ENCODE data around the gene APBB1IP. TPM values are rescaled to one million over a fixed set of nuclear protein-coding genes. Genes with fewer than 3 reads are reported as not detected.

The APBB1IP gene
- total and polyA plus RNA-seq, 2 of the 8 experiments (the other 6 are each of a cell fraction or from before 2014, with no cell fraction given), result 0.05 TPM; not detected in 1

DNA sequence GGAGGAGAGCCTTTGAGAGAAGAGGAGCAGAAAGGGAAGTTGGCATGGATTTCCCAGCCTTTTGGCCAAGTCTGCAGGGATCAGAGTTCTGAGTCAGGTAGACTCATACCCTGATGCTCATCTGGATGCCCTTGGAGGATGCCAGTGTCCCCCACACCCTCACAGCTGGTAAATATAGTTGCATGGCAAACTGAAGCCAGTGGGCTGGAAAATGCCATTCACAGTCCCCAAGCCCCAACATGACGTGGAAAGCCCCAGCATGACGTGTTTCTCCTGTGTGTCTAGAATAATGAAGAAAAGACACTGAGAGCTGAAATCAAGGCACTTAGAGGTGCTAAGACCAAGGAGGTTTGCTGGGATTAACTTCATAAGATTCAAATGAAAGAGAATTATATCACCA is 24.8 kb upstream of the APBB1IP start:
- Histone ChIP-seq H3K18ac (ENCODE audit: extremely low read depth, low read length) (no peak overlapping the region), H2BK12ac (ENCODE audit: low read depth, low read length) (no peak overlapping the region), H3K79me2 (ENCODE audit: control insufficient read depth in 1 of 2, insufficient read depth in 2 of 2, low read length in 2 of 2) (no peaks in the 10 kb centered on the region), H2BK120ac (replicated peaks; ENCODE audit: low read depth, low read length) (no peak overlapping the region), H3K9ac (replicated peaks in 1 of 4; ENCODE audit: extremely low read depth in 1 of 4, low read depth in 3 of 4, low read length in 3 of 4) (no peak overlapping the region), H3K14ac (ENCODE audit: insufficient read length) (no peak overlapping the region), H3K9me3 (ENCODE audit: insufficient read depth in 2 of 2, low read depth in 1 of 2, low read length in 1 of 2) (no peaks in the 10 kb centered on the region), H3K27me3 (replicated peaks in 1 of 4; ENCODE audit: control insufficient read depth in 3 of 4, extremely low read depth in 1 of 4, insufficient read depth in 3 of 4, low read length in 3 of 4) (no peaks in the 10 kb centered on the region), H3K4ac (replicated peaks; ENCODE audit: insufficient read length, low read depth, low read length) (no peak overlapping the region), H2BK5ac (ENCODE audit: low read depth, low read length) (no peak overlapping the region), H3K23me2 (ENCODE audit: low read depth, low read length) (no peaks in the 10 kb centered on the region), H3K23ac (ENCODE audit: insufficient read length) (no peak overlapping the region), H3K36me3 (ENCODE audit: control insufficient read depth in 2 of 4, insufficient read depth in 4 of 4, low read length in 3 of 4) (no peaks in the 10 kb centered on the region), H3K79me1 (ENCODE audit: low read depth, low read length) (no peaks in the 10 kb centered on the region), H3K56ac (replicated peaks; ENCODE audit: insufficient read length, low read depth, low read length) (no peak overlapping the region), H3K4me3 (ENCODE audit: extremely low read depth in 1 of 4, insufficient read depth in 2 of 4, low read depth in 3 of 4, low read length in 4 of 4) (no peak overlapping the region), H4K20me1 (replicated peaks in 1 of 2; ENCODE audit: control insufficient read depth in 1 of 2, insufficient read depth in 2 of 2, low read length in 2 of 2) (no peaks in the 10 kb centered on the region), H3K4me2 (ENCODE audit: insufficient read depth in 1 of 2, low read depth in 2 of 2, low read length in 2 of 2) (no peak overlapping the region), H4K8ac (ENCODE audit: extremely low read depth, insufficient read depth, low read length) (no peak overlapping the region), H2AFZ (ENCODE audit: low read length) (no peak overlapping the region), H4K5ac (ENCODE audit: insufficient read length, low read depth, low read length) (no peak overlapping the region), H2AK5ac (ENCODE audit: low read depth, low read length) (no peak overlapping the region), H4K91ac (replicated peaks; ENCODE audit: insufficient read length, low read length) (no peak overlapping the region), H3K4me1 (replicated peaks in 1 of 4; ENCODE audit: control insufficient read depth in 3 of 4, insufficient read depth in 4 of 4, low read length in 3 of 4) (no peaks in the 10 kb centered on the region), H2BK15ac (ENCODE audit: low read length) (no peak overlapping the region), H2BK20ac (ENCODE audit: low read length) (no peak overlapping the region), H3K27ac (ENCODE audit: low read depth, low read length) (no peak overlapping the region)
- ChIA-PET POLR2A (ENCODE audit: partially characterized antibody) (no interaction called here), CTCF (ENCODE audit: partially characterized antibody) (interaction anchor here (1.1 kb wide), 1 partner anchor 68 kb away, joined by 3 read pairs; no protein-coding TSS in a partner anchor)
- no peak for FAIRE-seq
- 90% methylated on average over 2 of the region's 2 CpGs; no CpG with 5 or more reads in 1 of the 2 experiments for WGBS, 2 experiments (ENCODE audit: extremely low coverage in 1 of 2, insufficient coverage in 1 of 2, insufficient read length in 1 of 2, insufficient replicate concordance in 2 of 2, low coverage in 1 of 2, low lambda C conversion rate in 2 of 2, missing lambda C conversion rate in 1 of 2)
- TF ChIP-seq CBX8 (IDR thresholded peaks at IDR 0.05; ENCODE audit: borderline replicate concordance, low read depth, low read length), result no peak
- no peak for TF ChIP-seq SP1 (IDR thresholded peaks at IDR 0.05; ENCODE audit: low read depth, low read length)
- TF ChIP-seq SIN3A (conservative IDR thresholded peaks at IDR 0.05 in 1 of 2, IDR thresholded peaks at IDR 0.05 in 1 of 2; ENCODE audit: low read depth in 1 of 2, low read length in 2 of 2), result no peak
- TF ChIP-seq KDM5A (IDR thresholded peaks at IDR 0.05; ENCODE audit: low read length), result no peak
- no peak for TF ChIP-seq NANOG (IDR thresholded peaks at IDR 0.05; ENCODE audit: insufficient read depth, low read depth, low read length, poor library complexity, severe bottlenecking)
- TF ChIP-seq GTF2F1 (IDR thresholded peaks at IDR 0.05; ENCODE audit: borderline replicate concordance, low read depth, low read length), result no peak
- no peak for TF ChIP-seq EP300 (IDR thresholded peaks at IDR 0.05; ENCODE audit: borderline replicate concordance in 1 of 2, low read depth in 2 of 2, low read length in 2 of 2)
- TF ChIP-seq, protein P1, sequence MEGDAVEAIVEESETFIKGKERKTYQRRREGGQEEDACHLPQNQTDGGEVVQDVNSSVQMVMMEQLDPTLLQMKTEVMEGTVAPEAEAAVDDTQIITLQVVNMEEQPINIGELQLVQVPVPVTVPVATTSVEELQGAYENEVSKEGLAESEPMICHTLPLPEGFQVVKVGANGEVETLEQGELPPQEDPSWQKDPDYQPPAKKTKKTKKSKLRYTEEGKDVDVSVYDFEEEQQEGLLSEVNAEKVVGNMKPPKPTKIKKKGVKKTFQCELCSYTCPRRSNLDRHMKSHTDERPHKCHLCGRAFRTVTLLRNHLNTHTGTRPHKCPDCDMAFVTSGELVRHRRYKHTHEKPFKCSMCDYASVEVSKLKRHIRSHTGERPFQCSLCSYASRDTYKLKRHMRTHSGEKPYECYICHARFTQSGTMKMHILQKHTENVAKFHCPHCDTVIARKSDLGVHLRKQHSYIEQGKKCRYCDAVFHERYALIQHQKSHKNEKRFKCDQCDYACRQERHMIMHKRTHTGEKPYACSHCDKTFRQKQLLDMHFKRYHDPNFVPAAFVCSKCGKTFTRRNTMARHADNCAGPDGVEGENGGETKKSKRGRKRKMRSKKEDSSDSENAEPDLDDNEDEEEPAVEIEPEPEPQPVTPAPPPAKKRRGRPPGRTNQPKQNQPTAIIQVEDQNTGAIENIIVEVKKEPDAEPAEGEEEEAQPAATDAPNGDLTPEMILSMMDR (IDR thresholded peaks at IDR 0.05; ENCODE audit: control extremely low read depth in 1 of 3, insufficient read depth in 1 of 3, low read depth in 1 of 3, low read length in 3 of 3), result no peak
- TF ChIP-seq PHF8 (conservative IDR thresholded peaks at IDR 0.05; ENCODE audit: low read depth, low read length), result no peak
- no peak for TF ChIP-seq TAF1 (IDR thresholded peaks at IDR 0.05; ENCODE audit: low read depth, low read length)
- no peak for DNase-seq (ENCODE audit: low read depth in 1 of 2, low spot score in 2 of 2)

Data from H1 (cell line).